HAP-1 (cell line): ENCODE measurements around the gene AK8.

Experiments used
- DNase-seq, 2 experiments: peaks; one replicate each; pipeline ENCODE4 v3.0.0-alpha.2; 2016 to 2020; ENCODE audit warnings: low spot score in 2 of 2
- H3K27me3 ChIP-seq: fragments of 250-450 bp; sonication (Bioruptor Pico); 2 replicates; pipeline ENCODE4 v1.5.1; 2020; ENCODE audit warnings: low read depth, mild to moderate bottlenecking, moderate library complexity
- H3K36me3 ChIP-seq: fragments of 250-450 bp; sonication (Bioruptor Pico); replicated peaks from 2 replicates; pipeline ENCODE4 v1.5.1; 2020; ENCODE audit warnings: mild to moderate bottlenecking
- H3K4me1 ChIP-seq: fragments of 250-450 bp; sonication (Bioruptor Pico); 2 replicates; pipeline ENCODE4 v1.5.1; 2020; ENCODE audit warnings: mild to moderate bottlenecking
- H3K4me3 ChIP-seq: fragments of 250-450 bp; sonication (Bioruptor Pico); 2 replicates; pipeline ENCODE4 v1.5.1; 2020; ENCODE audit warnings: mild to moderate bottlenecking, moderate library complexity
- H3K9me3 ChIP-seq: fragments of 250-450 bp; sonication (Bioruptor Pico); 2 replicates; pipeline ENCODE4 v1.5.1; 2020; ENCODE audit warnings: mild to moderate bottlenecking, moderate library complexity
- in situ Hi-C: fragments of 300-500 bp; cut with MboI; formaldehyde crosslinking; loops from 3 replicates; pipeline ENCODE4 v1.14.3; 2020; ENCODE audit warnings: low sequenced_read_pairs, inconsistent platforms, mixed read lengths

Gene AK8

GRCh38 chr9:132749306-132749705, 128.8 kb downstream of the AK8 start:
- Histone ChIP-seq H3K36me3 (no peaks in the 10 kb centered on the region), H3K27me3 (no peaks in the 10 kb centered on the region; the same call in 1 of the 2 replicates), H3K4me1 (peaks cover 12% of the 10 kb centered on the region), H3K4me3 (no peak overlapping the region), H3K9me3 (no peaks in the 10 kb centered on the region)
- DNase-seq = no peak
- in situ Hi-C loops = no loop called here

GRCh38 chr9:132748450-132748849, 129.6 kb downstream of the AK8 start:
- DNase-seq = no peak
- H3K9me3 ChIP-seq = no peaks in the 10 kb centered on the region
- in situ Hi-C loops = no loop called here
- no peaks in the 10 kb centered on the region; the same call in 1 of the 2 replicates for H3K27me3 ChIP-seq
- no peak overlapping the region for H3K4me3 ChIP-seq
- H3K36me3 ChIP-seq = no peaks in the 10 kb centered on the region
- peaks cover 12% of the 10 kb centered on the region for H3K4me1 ChIP-seq

- Histone ChIP-seq H3K4me3 (no peak overlapping the region), H3K36me3 (no peaks in the 10 kb centered on the region), H3K27me3 (no peaks in the 10 kb centered on the region; the same call in 1 of the 2 replicates), H3K9me3 (no peaks in the 10 kb centered on the region), H3K4me1 (peaks cover 12% of the 10 kb centered on the region)
- in situ Hi-C loops = no loop called here
- no peak for DNase-seq
Measured at GRCh38 chr9:132745756-132746709, 132.1 kb downstream of the AK8 start.

- peak; percentile 77 to 81 for DNase-seq
- peaks cover 12% of the 10 kb centered on the region for H3K4me1 ChIP-seq
- in situ Hi-C loops = no loop called here
- H3K9me3 ChIP-seq = no peaks in the 10 kb centered on the region
- H3K36me3 ChIP-seq = no peaks in the 10 kb centered on the region
- H3K4me3 ChIP-seq = peak overlapping the region; percentile 16
- no peaks in the 10 kb centered on the region; the same call in 1 of the 2 replicates for H3K27me3 ChIP-seq
Measured at GRCh38 chr9:132744881-132745755, 133.0 kb downstream of the AK8 start.

- Histone ChIP-seq H3K36me3 (no peaks in the 10 kb centered on the region), H3K4me3 (no peak overlapping the region), H3K27me3 (no peaks in the 10 kb centered on the region; the same call in 1 of the 2 replicates), H3K9me3 (no peaks in the 10 kb centered on the region), H3K4me1 (peaks cover 12% of the 10 kb centered on the region)
- peak in 1 of 2 experiments; percentile 19 for DNase-seq
- in situ Hi-C loops = no loop called here
Measured at GRCh38 chr9:132743931-132744479, 134.1 kb downstream of the AK8 start.

GRCh38 chr9:132742821-132743311, 135.2 kb downstream of the AK8 start:
- H3K9me3 ChIP-seq = no peaks in the 10 kb centered on the region
- DNase-seq = no peak
- no peaks in the 10 kb centered on the region for H3K36me3 ChIP-seq
- no peaks in the 10 kb centered on the region; the same call in 1 of the 2 replicates for H3K27me3 ChIP-seq
- in situ Hi-C loops = no loop called here
- peaks cover 12% of the 10 kb centered on the region for H3K4me1 ChIP-seq
- no peak overlapping the region for H3K4me3 ChIP-seq

GRCh38 chr9:132740526-132741309, 137.4 kb downstream of the AK8 start:
- H3K36me3 ChIP-seq = no peaks in the 10 kb centered on the region
- no peaks in the 10 kb centered on the region for H3K9me3 ChIP-seq
- H3K4me1 ChIP-seq = peaks cover 12% of the 10 kb centered on the region
- in situ Hi-C loops = no loop called here
- H3K4me3 ChIP-seq = no peak overlapping the region
- DNase-seq = no peak
- no peaks in the 10 kb centered on the region; the same call in 1 of the 2 replicates for H3K27me3 ChIP-seq

- in situ Hi-C loops = no loop called here
- no peaks in the 10 kb centered on the region; the same call in 1 of the 2 replicates for H3K27me3 ChIP-seq
Measured at GRCh38 chr9:132739710-132740310, 138.3 kb downstream of the AK8 start.

GRCh38 chr9:132733260-132733815, 144.7 kb downstream of the AK8 start:
- no peak for DNase-seq
- H3K4me1 ChIP-seq = no peaks in the 10 kb centered on the region
- H3K27me3 ChIP-seq = no peaks in the 10 kb centered on the region
- no peaks in the 10 kb centered on the region for H3K36me3 ChIP-seq
- in situ Hi-C loops = no loop called here
- no peaks in the 10 kb centered on the region for H3K9me3 ChIP-seq
- H3K4me3 ChIP-seq = no peak overlapping the region

More at GRCh38 chr9:132739710-132740310, 138.3 kb downstream of the AK8 start:
- Histone ChIP-seq H3K4me3 (no peak overlapping the region), H3K4me1 (peaks cover 4% of the 10 kb centered on the region), H3K36me3 (no peaks in the 10 kb centered on the region), H3K9me3 (no peaks in the 10 kb centered on the region)
- no peak for DNase-seq

- Histone ChIP-seq H3K9me3 (no peaks in the 10 kb centered on the region), H3K27me3 (no peaks in the 10 kb centered on the region), H3K4me3 (no peak overlapping the region), H3K4me1 (no peaks in the 10 kb centered on the region), H3K36me3 (no peaks in the 10 kb centered on the region)
- in situ Hi-C loops = no loop called here
- no peak for DNase-seq
Measured at GRCh38 chr9:132732326-132733259, 145.5 kb downstream of the AK8 start.

GRCh38 chr9:132731230-132731629, 146.9 kb downstream of the AK8 start:
- Histone ChIP-seq H3K9me3 (no peaks in the 10 kb centered on the region), H3K27me3 (no peaks in the 10 kb centered on the region), H3K4me3 (no peak overlapping the region), H3K36me3 (no peaks in the 10 kb centered on the region), H3K4me1 (no peaks in the 10 kb centered on the region)
- no peak for DNase-seq
- in situ Hi-C loops = no loop called here
